NCI-H345 (cell line): ENCODE measurements around the gene SLC45A3.
"Not testable (repeated sequence)": the region's sequence is repeated elsewhere in the genome, so short reads cannot be mapped to it uniquely, and the experiment has no call there.

Experiments used
- DNase-seq: peaks from one replicate; lab custom pipeline; 2025; lab: John Stamatoyannopoulos, UW

SLC45A3 gene

DNA sequence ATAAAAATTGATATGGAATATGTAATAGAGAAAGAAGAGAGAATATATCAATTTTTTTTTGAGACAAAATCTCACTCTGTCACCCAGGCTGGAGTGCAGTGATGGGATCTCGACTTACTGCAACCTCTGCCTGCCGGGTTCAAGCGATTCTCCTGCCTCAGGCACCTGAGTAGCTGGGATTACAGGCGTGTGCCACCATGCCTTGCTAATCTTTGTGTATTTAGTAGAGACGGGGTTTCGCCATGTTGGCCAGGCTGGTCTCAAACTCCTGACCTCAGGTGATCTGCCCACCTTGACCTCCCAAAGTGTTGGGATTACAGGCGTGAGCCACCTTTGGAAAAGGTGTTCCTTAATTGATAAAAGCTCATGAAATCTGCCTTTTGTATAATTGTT is 44.2 kb downstream of the SLC45A3 start:
- DNase-seq = not testable (repeated sequence)

- DNase-seq = no peak
These were observed 46.8 kb downstream of the SLC45A3 start for GRCh38 chr1:205633421-205633976.

GRCh38 chr1:205632669-205633169 is 47.6 kb downstream of the SLC45A3 start:
- DNase-seq = no peak

- DNase-seq = peak; percentile 98
These were observed 48.3 kb downstream of the SLC45A3 start, which contains the start of gene ELK4 for GRCh38 chr1:205631768-205632668. Gene ELK4 (minus strand): TSS chr1:205632011. CDS start chr1:205623882, 8,129 bp downstream.

DNA sequence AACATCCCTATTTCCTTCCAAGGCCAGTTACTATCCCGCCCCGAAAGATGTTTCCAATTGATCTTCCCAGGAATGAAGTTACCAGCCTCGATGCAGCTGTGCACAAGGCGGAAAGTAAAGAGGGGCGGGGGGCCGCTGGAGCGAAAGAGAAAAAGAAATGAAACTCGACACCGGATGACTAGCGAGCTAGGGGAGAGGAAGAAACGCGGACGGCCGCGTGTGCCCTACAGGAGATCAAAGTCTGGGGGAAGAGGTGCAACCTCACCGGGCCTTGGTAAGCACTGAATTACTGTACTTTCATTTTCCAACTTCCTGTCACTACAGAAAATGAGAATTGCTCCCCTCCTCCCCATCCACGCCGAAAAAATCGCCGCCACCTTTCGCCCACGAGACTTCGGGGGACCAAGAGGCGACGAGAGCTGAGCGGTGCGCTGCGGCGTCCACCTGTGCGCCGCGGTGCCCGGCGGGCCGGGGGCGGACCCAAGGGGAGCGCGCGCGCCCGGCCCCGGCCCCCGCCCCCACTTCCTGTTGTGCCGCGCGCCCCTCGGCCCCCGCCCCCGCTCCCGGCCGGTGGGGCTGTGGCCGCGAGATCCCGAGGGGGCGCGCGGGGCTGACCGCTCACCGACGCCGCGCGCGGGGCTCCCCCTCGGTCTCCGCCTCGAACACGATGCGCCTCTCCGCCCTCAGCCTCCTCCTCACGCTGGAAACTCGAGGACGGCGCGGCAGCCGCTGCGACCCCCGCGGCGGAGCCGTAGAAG is 49.1 kb downstream of the SLC45A3 start:
- DNase-seq = peak; percentile 81

DNA sequence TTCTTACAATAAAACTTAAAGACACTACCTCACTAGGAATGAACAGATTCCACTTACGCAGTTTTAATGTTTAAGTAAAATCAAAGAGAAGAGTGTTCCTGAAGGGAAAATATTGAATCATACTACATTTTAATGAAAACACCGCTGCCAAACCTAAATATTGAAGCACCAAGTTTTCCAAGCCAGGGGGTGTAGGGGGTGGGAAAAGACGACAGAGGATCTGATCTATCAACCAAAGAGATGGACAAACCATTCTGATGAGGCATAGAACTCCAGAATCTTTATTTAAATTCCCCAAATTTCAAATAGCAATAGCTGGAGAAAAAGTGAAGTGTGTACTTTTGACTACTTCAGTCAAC is 49.7 kb downstream of the SLC45A3 start:
- no peak for DNase-seq

- DNase-seq = no peak
These were observed 50.1 kb downstream of the SLC45A3 start for GRCh38 chr1:205630241-205630640.

- DNase-seq = no peak
These were observed 50.6 kb downstream of the SLC45A3 start for GRCh38 chr1:205629751-205630150.

- no peak for DNase-seq
These were observed 52.4 kb downstream of the SLC45A3 start for GRCh38 chr1:205627956-205628355.

DNA sequence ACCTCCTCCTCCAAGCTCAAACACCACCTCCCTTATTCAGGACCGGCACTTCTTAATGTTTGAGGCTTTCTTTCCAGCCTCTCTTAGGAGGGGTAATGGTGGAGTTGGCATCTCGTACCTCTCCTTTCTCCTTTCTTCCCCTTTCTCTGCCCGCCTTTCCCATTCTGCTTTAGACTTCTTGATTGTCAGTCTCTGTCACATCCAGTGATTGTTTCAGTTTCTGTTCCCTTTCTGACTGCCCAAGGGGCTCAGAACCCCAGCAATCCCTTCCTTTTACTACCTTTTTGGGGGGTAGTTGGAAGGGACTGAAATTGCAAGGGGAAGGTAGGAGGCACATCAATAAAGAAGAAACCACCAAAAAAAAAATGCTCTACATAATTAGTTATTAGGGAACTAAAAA is 54.1 kb downstream of the SLC45A3 start:
- no peak for DNase-seq

- no peak for DNase-seq
These were observed 56.7 kb downstream of the SLC45A3 start for GRCh38 chr1:205623646-205624045.

DNA sequence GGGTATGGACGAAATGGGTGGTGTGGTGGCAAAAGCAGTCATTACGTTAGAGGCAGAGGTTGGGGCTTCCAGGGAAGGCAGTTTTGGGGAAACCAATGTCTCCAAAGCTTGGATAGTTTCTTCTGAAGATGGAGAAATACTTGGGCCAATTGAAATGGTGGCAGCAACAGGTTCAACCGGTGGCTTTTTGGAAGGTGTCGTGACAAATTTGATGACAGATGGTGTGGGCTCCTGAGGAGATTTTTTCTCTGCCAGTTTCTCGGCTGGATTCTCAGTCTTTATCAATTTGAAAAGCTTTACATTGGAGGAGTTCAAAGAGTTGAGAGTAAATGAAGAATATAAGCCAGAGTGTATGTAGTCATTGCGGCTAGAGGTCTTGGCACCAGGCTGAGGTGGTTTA is 60.0 kb downstream of the SLC45A3 start:
- no peak for DNase-seq

DNA sequence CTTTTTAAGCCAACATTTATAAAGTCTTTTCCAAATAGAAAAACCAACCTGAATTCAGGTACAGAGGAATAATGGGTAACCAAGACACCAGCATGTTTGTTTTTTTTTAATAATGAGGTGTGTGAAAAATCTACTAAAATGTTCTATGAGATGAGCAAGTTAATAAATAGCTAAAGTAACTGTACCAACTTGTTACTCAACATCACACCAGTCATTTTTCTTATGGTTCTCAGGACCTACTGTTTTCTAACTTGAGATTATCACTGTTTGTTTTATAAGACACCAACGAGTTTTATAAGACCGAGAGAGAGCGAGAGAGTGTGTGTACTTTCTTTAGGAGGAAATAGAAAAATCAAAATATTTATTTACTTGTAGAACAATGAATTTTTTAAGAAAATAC is 60.9 kb downstream of the SLC45A3 start:
- DNase-seq = no peak

- no peak for DNase-seq
These were observed 63.6 kb downstream of the SLC45A3 start for GRCh38 chr1:205616563-205617293.

DNA sequence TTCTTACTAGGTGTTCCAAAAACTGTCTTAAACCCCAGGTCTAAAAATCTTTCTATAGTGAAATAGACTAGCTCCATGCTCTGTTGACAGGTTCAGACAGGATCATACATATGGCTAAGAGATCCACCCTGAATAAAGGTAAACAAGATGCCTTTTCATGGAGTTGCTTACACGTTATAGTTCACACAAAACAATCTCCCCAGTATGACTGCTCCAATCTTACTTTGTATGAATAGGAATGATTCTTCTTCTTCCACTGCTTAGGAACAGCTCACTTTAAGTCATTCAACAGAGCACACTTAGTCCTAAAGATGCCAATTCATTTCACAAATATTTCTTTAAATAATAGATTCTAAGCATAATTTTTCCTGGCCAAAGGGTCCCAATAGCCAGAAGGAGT is 64.5 kb downstream of the SLC45A3 start:
- DNase-seq = no peak

GRCh38 chr1:205613854-205614412 is 66.4 kb downstream of the SLC45A3 start:
- no peak for DNase-seq

- DNase-seq = no peak
These were observed 67.8 kb downstream of the SLC45A3 start for GRCh38 chr1:205612556-205612955.

GRCh38 chr1:205612104-205612503 is 68.2 kb downstream of the SLC45A3 start:
- no peak for DNase-seq

- DNase-seq = no peak
These were observed 69.3 kb downstream of the SLC45A3 start for GRCh38 chr1:205610901-205611466.

GRCh38 chr1:205610036-205610435 is 70.3 kb downstream of the SLC45A3 start:
- DNase-seq = no peak
